A549 treated with Hydrocortisone at 1 μM for 4 hours (cell line): ENCODE measurements around the gene MAGIX. TPM values are rescaled to one million over a fixed set of nuclear protein-coding genes. Genes with fewer than 3 reads are reported as not detected.

ENCODE experiments used
- total RNA-seq: library from RNA; stranded (reverse); fragments of 200-300 nt; extraction: Qiagen RNA extraction; gene quantifications from 5 replicates; pipeline ENCODE4 v1.2.3, GENCODE V29; 2022

Gene MAGIX
- 2.4 to 3.8 TPM (median 3.5 TPM) in 5 replicates for total RNA-seq

GRCh38 chrX:49162620-49163019 lies at the start of gene MAGIX:
Gene MAGIX, plus strand, starts transcription at chrX:49162758. Its CDS starts 132 bp downstream, at chrX:49162890.

GRCh38 chrX:49171752-49172279 lies 9.3 kb downstream of the MAGIX start, which contains the start of gene PLP2:
Gene PLP2, plus strand, starts transcription at chrX:49171898. Its CDS starts 103 bp downstream, at chrX:49172001.

DNA sequence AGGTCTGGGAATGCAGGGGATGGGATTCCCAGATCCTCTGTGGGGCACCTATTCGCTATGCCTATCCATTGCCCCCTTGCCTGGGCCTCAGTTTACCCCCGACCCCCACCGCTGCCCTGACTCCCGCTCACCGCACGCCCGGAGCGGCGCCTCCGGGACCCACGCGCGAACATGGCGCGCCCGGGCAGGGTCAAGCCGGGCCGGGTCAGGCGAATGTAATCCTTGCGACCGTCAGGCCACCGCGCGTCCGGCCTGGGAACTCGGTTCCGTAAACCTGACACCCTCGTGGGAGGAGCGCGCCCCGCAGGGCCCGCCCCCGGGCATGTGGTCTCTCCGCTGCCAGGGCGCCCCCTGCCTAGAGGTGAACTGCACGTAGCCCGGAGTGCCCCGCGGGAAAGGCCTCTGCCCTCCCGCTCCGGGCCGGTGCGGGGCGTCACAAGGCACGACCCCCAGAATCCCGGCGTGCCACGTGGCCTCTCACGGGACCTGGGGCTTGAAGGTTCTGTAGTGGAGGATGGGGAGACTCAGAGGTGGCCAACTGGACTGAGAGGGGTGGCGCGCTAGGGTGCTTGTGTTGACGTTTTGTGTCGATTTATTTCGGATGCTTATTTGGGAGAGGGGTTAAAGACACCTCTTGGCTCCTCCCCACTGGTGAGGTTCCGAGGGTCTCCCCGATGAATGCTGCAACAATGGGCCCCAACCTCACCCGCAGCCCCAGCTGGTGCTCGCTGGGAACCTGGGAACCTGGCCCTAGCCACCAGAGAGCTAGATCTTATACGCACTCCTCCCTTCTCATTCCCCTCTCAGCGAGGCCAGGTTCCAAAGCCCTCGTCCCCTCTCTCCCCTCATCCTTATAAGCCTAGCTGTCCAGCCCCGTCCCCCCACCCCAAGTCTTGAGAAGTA lies 23.8 kb downstream of the MAGIX start, which contains the start of gene PRICKLE3:
PRICKLE3 (minus strand) TSS at position 249 of the 903 bp plus-strand sequence; CDS start at position 173, 76 bp downstream.

DNA sequence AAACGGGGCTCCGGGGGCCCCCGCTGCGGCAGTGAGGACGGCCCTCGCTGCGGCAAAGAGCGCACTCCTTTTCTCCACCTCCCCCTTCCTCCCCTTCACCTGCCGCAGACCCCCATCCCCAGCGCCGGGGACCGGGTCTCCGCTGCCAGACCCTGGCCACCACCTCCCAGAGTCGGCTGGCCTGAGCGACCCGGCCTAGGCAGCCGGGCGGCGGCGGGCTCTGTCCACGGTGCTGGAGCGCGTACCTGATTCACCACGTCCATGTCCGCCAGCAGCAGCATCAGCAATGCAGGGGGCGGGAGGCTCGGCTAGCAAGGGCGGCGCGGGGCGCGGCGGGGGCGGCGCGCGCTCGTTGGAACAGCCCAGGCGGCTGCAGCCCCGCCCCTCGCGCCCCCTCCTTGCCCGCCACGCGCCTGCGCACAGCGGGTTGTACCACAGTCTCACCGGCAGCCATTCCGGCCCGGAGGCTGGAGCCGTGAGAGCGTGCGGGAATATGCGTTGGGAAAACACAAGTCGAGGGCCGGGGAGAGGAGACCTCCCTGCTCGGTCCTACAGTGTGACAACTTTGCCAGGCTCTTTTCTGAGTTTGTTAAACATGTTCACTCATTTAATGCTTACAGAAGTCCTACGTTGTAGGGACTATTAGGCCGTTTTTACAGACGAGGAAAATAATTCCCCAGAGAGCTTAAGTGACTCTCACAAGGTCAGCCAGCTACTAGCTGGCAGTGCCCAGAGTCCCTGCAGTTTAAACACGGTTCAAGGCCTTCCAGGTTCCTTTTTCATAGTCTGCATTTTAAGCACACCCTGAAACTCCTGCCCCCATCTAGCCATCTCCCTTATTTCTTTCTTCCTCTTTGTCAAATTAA lies 37.6 kb downstream of the MAGIX start, which contains the start of gene SYP:
SYP (minus strand) TSS at position 288 of the 866 bp plus-strand sequence; CDS start at position 281, 7 bp downstream.

Other genes with a start within 250 kb of the MAGIX start
- 8.7 to 9.6 TPM (median 9.0 TPM) in 5 replicates for gene PIM2, start 243.7 kb upstream of the MAGIX start, total RNA-seq
- 59.0 to 65.6 TPM (median 62.0 TPM) in 5 replicates for gene OTUD5, start 205.2 kb upstream of the MAGIX start, total RNA-seq
- gene KCND1, start 190.9 kb upstream of the MAGIX start, total RNA-seq = 0.88 to 1.3 TPM (median 0.92 TPM) in 5 replicates
- 17.3 to 21.8 TPM (median 18.1 TPM) in 5 replicates for gene GRIPAP1, start 160.5 kb upstream of the MAGIX start, total RNA-seq
- 45.3 to 50.5 TPM (median 48.5 TPM) in 5 replicates for gene TFE3, start 119.4 kb upstream of the MAGIX start, total RNA-seq
- 2.7 to 4.1 TPM (median 3.5 TPM) in 5 replicates for gene CCDC120, start 103.8 kb upstream of the MAGIX start, total RNA-seq
- gene PRAF2, start 88.8 kb upstream of the MAGIX start, total RNA-seq = 31.7 to 45.8 TPM (median 41.5 TPM) in 5 replicates
- 50.5 to 59.4 TPM (median 56.0 TPM) in 5 replicates for gene WDR45, start 82.9 kb upstream of the MAGIX start, total RNA-seq
- 20.7 to 26.0 TPM (median 23.0 TPM) in 5 replicates for gene GPKOW, start 39.0 kb upstream of the MAGIX start, total RNA-seq
- 306 to 450 TPM (median 442 TPM) in 5 replicates for gene PLP2, start 9.1 kb downstream of the MAGIX start, total RNA-seq
- gene PRICKLE3, start 23.6 kb downstream of the MAGIX start, total RNA-seq = 13.5 to 17.3 TPM (median 15.7 TPM) in 5 replicates
- gene SYP, start 37.4 kb downstream of the MAGIX start, total RNA-seq = 2.5 to 2.9 TPM (median 2.8 TPM) in 5 replicates
- gene CACNA1F, start 70.6 kb downstream of the MAGIX start, total RNA-seq = not detected in 5 replicates
- 13.0 to 14.5 TPM (median 13.9 TPM) in 5 replicates for gene CCDC22, start 72.7 kb downstream of the MAGIX start, total RNA-seq
- gene FOXP3, start 102.0 kb downstream of the MAGIX start, total RNA-seq = 0.07 to 0.13 TPM (median 0.08 TPM) in 5 replicates
- 1.9 to 3.0 TPM (median 2.7 TPM) in 5 replicates for gene PPP1R3F, start 107.0 kb downstream of the MAGIX start, total RNA-seq
- not detected in 5 replicates for gene GAGE10, start 140.9 kb downstream of the MAGIX start, total RNA-seq
- gene GAGE12J, start 159.3 kb downstream of the MAGIX start, total RNA-seq = not detected in 5 replicates
- not detected in 5 replicates for gene GAGE13, start 168.8 kb downstream of the MAGIX start, total RNA-seq